Activated gamma-delta T cell treated with Interleukin-2 at 50 U/mL for 16 hours (primary cell): Measurements from ENCODE around the gene PSMA1.
A peak's percentile ranks its signal among the peaks of the same experiment; 100 is the strongest.
"Not testable (repeated sequence)": the region's sequence is repeated elsewhere in the genome, so short reads cannot be mapped to it uniquely, and the experiment has no call there.

Experiments used
- DNase-seq: peaks from one replicate; pipeline ENCODE4 v3.0.0-alpha.2; 2020

The PSMA1 gene

DNA sequence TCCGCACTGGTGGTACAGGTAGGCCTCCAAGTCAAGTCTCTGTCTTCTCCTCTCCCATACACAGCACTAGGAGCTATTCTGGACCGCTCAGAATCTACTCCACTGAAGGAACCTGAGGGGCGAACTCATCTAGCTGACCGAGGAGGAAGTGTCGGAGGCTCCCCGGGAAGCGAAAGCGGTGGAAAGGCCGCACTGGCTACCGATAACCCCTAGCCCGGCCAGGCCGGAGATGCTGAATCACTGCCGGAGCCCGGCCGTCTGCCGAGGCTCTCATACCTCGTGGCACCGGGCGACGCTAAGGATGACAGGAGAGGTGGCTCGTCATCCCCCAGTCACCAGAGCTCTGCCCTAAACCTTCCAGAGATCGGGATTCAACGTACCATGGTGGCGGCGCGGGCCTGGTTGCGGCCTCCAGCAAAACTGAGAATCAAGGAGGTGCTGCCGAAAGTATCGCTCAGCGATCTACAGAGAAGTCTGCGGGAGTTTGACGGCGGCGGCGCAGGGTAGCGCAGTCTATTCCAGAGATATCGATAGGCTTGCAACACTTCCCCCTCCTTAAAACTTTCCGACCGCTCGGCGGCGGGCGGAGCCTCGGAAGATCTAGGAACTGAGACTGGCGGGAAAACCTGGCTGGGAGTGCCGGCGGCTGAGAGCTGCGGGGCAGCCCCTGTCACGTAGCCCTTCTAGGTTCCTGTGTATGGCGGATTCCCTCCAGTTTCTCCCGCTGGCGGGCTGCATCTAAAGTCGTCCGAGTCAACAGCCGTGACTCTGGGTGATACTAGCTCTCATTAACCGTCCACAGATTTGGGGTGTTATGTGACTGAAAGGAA, at the start of gene PSMA1:
Gene PSMA1, minus strand, starts transcription at position 470 of the 830 bp plus-strand sequence. Its CDS starts 87 bp downstream, at position 383.
- DNase-seq: peak; percentile 83

- peak; percentile 39 for DNase-seq
Observed at GRCh38 chr11:14569516-14569915, 49.3 kb upstream of the PSMA1 start.

DNA sequence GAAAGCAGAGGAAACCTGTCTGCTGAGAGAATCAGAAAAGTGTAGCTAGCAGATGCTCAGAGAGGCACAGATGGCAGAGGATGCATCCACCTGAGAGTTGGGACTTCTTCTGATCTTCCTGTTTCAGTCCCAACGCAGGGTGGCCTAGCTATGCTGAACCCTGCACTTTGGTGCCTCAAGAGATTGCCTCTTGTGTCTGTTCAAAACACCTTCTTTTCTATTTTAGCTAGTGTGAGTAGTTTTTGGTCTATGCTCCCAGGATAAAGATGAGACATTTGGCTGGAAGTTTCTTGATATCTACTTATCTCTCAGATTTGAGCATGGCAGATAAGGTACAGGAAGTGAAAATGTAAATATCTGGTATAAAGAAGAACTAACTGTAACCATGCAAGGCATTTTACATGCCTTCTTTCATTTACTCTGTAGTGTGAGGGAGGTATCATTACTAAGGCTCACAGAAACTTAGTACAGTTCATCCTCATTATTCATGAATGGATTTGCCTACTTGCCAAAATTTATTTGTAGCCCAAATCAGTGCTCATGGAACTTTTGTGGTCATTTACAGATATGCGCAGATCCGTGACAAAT, 47.0 kb upstream of the PSMA1 start:
- DNase-seq: no peak

- no peak for DNase-seq
Observed at GRCh38 chr11:14566331-14567063, 46.3 kb upstream of the PSMA1 start.

DNA sequence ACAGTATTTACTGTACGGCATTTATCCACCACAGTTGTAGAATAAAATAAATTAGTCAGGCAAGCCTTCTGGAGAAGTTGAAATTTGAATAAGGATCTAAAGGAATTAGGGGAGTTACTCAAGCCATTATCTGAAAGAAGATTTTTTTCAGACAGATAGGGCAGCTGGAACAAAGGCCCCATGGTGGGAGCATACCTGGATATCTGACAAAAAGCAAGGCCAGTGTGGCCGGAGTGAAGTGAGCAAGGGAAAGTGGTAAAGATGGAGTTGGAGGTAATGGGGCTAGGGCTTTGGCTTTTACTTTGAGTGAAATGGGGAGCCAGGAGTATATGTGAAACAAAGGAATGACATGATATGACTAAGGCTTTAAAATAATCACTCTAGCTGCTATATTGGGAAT, 45.7 kb upstream of the PSMA1 start:
- DNase-seq: no peak

GRCh38 chr11:14555818-14556217, 35.6 kb upstream of the PSMA1 start:
- DNase-seq: no peak

- DNase-seq: no peak
Observed at GRCh38 chr11:14554959-14555358, 34.8 kb upstream of the PSMA1 start.

GRCh38 chr11:14552089-14552488, 31.9 kb upstream of the PSMA1 start:
- DNase-seq: no peak

- no peak for DNase-seq
Observed at GRCh38 chr11:14551380-14551779, 31.2 kb upstream of the PSMA1 start.

GRCh38 chr11:14549891-14550290, 29.7 kb upstream of the PSMA1 start:
- DNase-seq: no peak

DNA sequence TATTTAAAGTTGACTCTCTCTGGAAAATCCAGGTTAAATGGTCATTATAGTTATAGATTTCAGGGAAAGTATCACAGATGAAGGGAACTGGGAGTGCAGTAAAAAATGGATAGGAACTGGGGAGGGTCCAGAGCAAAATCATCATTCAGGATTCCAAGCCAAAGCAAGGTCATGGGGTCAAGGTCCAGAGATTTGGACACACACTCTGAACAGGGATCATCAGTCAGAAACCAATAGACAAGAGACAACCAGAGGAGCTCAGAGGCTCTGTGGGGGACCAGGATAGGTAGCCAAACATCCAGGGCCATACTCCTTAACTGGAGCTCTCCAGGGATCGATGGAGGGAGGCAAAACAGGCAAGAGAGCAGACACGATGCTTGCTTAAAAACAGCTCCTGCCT, 27.3 kb upstream of the PSMA1 start:
- DNase-seq: no peak

- no peak for DNase-seq
Observed at GRCh38 chr11:14546672-14547071, 26.5 kb upstream of the PSMA1 start.

GRCh38 chr11:14544611-14545010, 24.4 kb upstream of the PSMA1 start:
- DNase-seq: no peak

- DNase-seq: no peak
Observed at GRCh38 chr11:14543260-14543659, 23.1 kb upstream of the PSMA1 start.

DNA sequence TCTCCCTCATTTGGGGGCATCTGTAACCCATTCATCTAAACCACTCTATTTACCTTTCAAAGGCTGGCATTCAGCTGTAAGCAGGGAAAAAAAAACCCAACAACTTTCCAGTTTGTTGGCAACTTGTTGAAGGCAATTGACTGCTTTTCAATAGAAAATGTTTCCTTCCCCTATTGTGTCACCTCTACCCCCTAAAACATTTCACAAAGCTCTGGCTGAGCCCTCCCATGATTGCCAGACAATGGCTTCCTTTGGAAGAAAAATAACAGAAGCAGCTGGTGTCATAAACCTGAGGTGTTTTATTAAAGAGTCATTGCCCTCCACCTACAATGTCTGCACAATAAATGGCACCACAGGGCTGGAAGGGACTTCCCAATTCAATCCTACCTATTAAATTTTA, 22.1 kb upstream of the PSMA1 start:
- DNase-seq: no peak

- DNase-seq: no peak
Observed at GRCh38 chr11:14541192-14541947, 21.2 kb upstream of the PSMA1 start.

DNA sequence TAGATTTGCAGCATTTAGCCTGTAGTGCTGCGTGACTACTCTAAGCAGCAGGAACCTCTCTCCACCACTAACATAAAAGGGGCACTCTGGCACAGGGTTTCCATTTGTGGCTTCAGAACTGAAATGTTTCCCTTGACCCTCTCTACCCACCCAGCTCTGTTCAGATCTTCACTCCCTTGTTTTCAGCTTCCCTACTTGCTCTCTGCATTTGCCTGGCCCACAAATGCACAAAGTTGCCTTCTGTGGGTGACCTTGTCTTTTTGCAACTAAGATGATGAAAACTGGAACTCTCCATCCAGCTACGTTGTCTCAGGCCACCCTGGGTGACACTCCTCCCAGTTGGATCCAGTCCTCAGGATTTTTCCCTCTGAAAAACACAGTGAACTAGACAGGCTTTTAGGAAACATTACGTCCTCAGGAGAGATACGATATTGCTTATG, 19.8 kb upstream of the PSMA1 start:
- DNase-seq: no peak

DNA sequence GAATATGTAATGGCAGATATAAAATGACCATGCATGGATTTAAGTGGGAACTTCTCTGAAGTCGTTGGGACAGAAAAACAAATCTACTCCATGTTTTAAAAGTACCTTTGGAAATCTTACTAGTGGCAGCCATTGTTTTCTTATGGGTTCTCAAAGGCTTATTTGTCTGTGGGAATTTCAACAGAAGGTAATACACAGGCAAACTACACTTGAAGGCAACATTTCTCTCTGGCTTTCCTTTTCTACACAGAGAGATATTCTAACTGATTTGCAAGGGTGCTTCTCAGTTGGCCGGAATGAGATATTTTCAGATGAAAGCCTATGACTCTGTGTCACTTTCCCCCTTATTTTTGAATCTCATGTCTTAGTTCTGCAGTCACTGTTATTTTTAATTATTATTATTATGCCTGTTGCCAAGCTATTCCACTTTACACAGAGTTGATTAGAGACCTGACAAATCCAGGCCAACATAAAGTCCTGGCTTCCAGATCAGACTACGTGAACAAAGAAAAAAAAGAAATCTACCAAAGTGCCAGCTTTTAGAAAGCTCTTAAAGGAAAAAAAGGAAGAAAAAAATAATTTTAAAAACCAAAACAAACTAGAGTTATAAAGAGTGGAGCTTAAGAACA, 18.9 kb upstream of the PSMA1 start:
- DNase-seq: no peak

DNA sequence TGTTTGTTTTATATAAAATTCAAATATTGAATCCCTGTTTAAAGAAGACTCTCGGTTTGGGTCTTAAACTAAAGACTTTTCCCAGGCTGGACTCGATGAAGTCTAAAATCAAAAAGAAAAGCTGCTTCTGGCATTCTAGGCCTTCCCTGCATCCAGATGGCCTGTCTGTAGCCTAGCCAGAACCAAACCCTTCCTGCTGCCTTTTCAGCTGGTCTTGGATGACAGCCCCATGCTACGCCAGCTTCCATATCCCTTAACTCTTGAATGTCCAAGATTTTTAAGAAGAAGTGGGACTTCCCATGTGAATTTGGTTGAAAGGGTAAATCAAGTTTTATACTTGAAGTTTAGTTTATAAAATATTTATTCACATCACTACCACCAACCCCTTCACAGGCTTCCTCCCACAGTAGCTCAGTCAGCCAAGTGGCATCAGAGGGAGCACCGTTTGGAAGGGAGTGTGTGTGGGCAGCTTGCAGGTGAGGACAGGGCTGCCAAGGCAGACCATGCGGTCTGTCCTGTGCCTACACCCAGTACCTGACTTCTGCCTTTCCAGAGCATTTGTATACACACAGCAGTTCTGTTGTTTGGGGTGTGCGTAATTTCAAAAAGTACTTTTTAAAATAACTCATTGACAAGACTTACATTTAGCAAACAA, 18.2 kb upstream of the PSMA1 start:
- no peak for DNase-seq

GRCh38 chr11:14537134-14537599, 17.0 kb upstream of the PSMA1 start:
- peak; percentile 43 for DNase-seq

DNA sequence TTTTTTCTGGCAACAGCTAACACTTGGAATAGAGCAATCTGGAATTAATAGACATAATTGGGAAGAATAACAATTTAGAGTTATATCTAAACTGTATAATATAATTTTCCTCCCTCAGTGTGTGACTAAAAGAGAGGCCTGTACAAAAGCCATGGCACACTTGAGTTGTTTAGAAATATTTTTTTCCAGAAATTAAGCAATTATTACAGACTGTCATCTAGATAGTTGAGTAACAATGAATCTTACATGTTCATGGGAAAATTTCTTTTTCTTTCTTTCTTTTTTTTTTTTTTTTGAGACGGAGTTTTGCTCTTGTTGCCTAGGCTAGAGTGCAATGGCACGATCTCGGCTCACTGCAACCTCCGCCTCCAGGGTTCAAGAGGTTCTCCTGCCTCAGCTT, 15.0 kb upstream of the PSMA1 start:
- not testable (repeated sequence) for DNase-seq

GRCh38 chr11:14529951-14530350, 9.8 kb upstream of the PSMA1 start:
- no peak for DNase-seq
